GM21423 (cell line): Measurements from ENCODE around the gene P2RX7.
A peak's percentile ranks its signal among the peaks of the same experiment; 100 is the strongest.

Experiments
- ATAC-seq: cut with Tn5 transposase; IDR thresholded peaks from one replicate; pipeline ENCODE4 v1.9.1; 2021; ENCODE audit warnings: mild to moderate bottlenecking, moderate library complexity; ENCODE audit not compliant: unreplicated experiment

The P2RX7 gene

DNA sequence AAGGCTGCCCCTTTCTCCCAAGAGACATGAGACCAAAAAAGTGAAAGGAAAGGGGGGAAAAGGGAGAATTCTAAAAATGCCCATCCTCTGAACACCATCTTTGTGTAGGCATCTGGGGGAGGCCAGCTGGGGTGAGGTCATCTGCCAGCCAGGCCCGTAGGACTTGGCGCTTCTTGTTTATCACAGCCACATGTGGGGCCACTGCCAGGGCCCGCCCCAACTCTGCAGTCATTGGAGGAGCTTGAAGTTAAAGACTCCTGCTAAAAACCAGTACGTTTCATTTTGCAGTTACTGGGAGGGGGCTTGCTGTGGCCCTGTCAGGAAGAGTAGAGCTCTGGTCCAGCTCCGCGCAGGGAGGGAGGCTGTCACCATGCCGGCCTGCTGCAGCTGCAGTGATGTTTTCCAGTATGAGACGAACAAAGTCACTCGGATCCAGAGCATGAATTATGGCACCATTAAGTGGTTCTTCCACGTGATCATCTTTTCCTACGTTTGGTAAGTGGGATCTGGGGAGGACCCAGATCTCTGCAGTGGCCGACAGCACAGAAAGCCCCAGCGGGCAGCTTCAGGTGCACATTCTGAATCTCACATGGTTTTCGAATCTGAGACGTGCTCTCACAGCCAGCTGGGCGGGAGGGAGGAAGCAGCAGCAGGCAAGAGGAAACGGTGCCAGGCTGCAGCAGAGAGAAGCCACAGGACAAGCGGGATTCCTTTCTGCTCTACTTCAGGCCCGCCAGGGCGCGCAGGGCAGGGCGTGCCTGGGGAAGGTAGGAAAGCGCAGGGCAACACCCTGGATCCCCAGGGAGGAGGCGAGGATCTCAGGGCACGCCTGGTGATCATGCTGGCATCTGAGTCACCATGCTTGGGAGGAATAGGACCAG is at the start of gene P2RX7:
Gene P2RX7, plus strand, starts transcription at position 276 of the 881 bp plus-strand sequence. Its CDS starts 95 bp downstream, at position 371.
- no peak for ATAC-seq

DNA sequence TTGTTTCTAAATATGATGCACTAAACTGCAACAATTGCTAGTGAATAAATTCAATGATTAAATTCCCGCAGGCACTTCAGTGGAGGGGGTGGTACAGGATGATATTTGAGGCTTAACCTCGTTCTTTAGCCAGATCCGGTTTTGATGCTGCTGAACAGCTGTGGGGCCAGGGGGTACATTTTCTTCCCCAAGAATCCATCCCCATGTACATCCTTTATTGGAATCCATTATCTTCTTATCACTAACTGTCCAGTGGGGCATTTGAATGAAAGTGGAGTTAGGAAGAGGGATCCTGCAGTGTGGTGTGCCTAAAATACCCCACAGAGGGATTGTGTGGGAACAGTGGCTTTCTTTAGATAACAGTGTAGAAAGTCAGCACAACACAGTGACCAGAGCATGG is 48.4 kb upstream of the P2RX7 start:
- no peak for ATAC-seq

DNA sequence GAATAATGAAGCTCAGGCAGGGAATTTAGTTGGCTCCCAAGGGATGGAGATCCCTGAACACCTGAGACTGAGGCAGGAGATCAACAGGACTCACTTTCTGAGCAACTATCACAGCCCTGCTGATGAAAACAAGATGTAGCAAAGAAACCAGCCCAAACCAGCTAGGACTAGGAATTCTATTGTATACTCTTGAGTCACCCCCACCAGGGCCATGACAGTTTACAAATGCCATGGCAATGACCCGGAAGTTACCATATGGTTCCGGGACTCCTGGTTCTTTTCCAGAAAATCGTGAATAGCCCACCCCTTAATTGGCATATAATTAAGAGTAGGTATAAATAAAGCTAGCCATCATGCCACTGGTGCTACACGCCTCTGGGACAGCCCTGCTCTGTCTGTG is 47.6 kb upstream of the P2RX7 start:
- ATAC-seq = no peak

DNA sequence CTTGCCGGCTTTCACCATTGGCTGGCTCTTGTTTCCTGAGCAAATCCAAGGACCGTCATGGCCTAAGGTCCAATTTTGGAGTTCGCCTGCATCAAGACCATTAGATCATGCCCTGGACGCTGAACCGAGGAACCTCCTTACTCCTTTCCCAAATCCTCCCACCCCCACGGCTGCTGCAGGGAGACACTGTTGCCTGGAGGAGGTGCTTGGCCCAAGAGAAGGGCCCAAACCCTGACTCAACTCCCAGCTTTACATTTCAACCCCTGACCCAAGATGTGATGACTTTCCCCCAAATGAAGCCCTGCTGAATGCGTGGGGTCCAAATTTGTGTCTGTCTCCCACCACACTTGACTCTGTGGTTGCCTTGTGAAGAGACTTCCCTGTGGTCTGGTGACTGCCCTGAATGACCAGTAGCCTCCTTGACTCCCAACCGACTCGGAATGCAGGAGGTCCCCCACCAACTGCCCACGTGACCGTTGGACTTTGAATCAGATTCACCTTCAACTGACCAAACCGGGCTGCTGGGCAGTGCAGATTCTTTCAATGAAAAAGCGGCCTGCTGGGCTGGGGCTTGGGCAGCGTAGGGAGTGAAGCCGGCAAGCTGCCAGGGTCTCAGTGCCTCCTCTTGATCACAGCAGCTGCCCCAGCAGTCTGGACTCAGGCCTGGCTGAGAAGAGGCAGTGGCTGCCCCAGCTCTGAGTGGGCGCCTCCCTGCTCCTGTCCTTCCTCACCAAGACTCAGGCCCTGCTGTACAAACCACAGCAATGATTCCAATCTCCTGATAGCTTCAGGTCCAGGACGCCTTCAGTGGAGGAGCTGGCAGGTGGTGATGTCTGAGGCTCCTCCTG is 46.9 kb upstream of the P2RX7 start:
- no peak for ATAC-seq

DNA sequence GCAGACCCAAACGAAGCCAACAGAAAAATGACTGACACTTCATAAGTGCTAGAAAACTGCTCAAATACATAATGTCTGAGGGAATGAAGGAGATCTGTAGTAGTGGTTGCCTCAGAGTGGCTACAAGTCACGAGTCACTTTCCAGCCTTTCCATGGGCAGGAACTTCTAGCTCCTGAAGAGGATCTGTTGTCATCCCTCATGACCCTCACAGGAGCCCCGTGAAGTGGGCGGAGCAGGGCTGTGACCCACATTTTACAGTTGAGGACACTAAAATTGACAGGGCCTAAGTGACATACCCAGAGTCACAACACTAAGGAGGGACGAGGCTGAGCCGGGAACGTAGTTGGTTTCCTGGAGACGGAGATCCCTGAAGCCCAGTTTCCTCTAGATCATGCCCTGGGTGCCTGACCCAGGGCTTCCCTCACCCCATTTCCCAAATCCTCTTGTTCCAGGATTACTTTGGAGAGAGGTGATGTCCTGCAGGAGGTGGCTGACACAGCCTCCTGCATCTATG is 45.8 kb upstream of the P2RX7 start:
- no peak for ATAC-seq

DNA sequence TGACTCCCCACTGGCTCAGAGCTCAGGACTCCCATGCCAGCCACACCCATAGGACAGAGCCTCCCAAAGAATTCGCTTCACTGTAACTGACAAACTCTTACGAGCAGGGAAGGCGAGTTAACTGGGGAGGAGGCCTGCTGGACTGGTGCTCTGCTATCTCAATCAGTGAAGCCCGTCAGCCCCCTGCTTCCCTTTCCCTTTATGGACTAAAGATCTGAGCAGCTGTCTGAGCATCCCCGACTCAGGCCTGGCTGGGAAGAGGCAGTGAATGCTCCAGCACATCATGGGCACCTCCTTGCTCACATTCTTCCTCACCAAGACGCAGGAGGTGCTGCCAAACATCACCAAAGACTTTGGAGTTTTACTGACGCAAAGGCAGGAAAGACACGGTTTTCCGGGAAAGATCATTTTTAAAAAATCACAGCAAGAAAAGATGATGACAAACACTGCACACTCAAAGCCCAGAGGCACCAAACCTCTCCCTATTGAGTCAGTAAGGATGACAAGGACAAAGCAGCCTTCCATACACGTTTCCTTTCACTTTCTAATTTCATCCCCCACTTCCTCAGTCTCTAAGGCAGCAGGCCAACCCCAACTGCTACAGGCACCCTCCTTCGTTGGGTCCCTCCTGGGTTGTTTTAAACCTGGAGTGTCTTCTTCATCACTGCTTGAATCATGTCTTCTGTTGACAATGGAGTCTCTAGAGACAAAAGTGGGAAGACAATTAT is 45.0 kb upstream of the P2RX7 start:
- no peak for ATAC-seq

DNA sequence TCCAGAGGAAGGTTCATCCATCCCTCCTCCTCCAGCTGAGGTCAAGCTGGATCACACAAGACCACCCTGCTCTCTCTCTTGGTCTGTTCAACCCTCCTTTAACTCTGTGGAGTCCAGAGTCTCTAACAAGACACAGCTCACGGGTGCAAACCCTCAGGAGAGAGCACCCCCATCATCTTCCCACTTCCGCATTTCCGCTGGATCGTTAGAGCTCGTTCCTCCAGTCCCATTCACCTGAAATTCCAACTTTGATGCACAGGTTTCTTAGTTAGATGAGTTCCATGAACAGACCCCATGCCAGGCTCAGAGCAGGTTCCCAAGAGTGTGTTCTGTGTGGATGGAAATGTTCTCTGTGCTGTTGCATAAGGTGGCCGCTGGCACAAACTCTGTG is 44.5 kb upstream of the P2RX7 start:
- no peak for ATAC-seq

DNA sequence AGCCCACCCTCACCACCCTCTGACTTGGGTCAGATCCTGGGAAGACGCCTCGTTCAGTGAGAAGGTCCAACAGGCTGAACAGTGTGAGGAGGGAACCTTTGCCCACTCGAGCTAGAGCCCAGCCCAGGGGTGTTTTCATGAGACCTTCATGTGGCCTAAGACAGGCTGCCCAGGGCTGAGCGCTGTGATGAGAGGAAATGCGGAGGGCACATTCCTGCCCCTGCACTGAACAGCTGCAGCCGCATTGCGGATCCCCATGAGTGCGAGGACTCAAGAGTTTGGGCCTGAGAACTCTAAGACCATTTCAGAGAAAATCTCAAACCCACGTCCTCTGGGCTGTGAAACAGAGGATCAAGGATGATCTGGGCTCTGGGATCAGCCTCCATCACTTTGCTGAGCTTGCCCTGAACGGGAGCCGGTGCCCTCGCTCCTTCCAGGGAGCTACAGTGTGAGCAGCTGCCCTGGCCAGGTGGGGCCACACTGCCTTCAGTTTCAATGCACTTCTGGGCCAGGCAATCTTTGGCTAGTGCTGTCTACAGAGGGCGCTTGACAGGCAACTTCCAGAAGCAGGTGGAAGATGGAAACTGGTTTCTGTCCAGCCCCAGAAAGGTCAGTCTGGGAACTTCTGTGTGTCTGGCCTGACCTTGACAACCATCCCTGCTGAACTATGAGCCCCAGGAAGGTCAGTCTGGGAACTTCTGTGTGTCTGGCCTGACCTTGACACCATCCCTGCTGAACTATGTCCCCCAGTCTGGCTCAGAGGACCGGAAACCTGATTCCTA is 43.5 kb upstream of the P2RX7 start:
- no peak for ATAC-seq

DNA sequence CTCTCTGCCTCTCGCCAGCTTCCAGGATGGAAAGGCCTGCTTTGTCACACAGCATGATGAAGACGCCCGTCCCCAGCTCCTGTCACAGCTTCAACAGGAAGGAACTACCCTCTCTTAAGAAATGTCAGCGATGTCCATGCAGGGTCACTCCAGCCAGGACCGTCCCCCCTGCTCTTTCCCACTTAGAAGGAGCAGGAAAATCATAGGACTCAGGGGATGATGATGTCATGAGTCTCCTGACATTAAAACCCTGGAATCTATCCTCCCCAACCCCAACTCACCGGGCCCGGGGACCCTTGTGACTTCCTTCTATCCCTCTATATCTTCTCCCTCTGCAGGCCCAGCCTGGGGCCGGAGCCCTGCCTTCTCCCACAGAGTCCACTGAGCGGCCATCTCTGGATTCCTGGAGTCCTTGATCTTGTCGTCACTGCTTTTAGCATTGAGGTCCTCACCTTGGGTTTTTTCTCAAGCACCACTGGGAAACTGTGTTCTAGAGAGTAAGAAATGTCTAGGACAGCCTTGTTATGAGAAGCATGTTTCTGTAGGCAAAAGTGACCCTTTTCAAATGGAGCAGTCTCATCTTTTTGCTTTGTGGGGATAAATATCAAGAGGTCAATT is 42.8 kb upstream of the P2RX7 start:
- ATAC-seq = no peak

DNA sequence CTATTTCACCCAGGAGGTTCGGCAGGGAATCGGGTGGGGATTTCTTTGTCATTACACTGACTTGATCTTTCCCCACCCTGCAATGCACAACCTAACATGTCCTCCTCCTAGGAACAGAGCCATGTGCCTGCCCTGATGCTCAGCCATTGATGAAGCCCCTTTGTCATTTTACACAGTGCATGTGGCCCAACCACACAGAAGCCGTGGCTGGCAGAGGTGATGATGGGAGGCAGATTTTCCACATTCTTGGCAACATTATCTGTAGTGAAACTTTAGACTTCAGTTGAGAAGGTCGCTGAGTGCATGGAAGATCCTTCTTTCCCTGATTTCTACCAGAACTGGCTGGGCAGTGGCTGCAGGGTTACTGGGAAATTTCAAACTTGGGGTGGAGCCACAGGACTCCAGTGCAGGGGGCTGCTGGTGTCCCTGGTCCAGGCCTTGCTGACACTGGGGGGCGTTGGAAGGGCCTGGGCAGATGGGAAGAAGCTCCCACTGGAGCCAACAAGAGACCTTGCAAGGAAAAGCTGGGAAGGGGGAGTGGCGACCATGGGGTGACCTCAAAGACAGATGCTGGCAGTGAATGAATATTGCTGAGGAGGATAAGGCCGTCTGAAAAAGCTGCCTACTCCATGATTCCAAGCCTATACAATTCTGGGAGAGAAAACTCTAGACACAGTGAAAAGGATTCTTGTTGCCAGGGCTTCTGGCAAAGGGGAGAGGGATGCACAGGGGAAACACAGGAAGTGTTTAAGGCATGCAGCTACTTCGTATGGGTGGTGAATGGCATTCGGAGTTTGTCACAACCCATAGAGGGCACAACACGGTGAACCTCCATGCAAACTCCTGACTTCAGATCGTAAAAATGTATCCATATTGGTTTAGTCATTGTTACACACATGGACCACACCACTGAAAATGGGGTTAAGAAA is 41.8 kb upstream of the P2RX7 start:
- no peak for ATAC-seq

DNA sequence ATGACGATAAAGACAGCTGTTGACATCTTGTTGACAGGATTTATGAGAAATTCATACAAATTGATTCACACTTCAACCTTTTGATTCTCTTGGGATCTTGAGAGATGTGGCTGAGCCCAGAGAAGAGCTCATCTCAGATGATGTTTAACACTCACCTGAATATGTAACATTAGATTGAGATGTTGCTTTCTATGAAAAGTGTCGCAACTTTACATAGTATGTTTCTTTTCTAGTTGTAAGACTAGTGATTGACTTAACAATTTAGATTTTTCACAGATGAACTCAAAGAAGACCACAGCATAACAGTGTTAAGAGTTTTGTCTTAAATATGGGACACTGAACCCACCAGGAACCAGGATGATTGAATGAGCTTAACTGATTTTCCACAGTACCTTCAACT is 40.6 kb upstream of the P2RX7 start:
- no peak for ATAC-seq

DNA sequence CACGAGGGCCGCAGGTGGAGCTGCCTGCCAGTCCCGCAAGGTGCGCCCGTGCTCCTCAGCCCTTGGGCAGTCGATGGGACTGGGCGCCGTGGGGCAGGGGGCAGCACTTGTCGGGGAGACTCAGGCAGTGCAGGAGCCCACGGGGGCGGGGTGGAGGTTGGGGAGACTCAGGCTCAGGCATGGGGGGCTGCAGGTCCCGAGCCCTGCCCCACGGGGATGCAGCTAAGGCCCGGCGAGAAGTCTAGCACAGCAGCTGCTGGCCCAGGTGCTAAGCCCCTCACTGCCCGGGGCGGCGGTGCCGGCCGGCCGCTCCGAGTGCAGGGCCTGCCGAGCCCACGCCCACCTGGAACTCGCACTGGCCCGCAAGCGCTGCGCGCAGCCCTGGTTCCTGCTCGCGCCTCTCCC is 39.2 kb upstream of the P2RX7 start:
- no peak for ATAC-seq

DNA sequence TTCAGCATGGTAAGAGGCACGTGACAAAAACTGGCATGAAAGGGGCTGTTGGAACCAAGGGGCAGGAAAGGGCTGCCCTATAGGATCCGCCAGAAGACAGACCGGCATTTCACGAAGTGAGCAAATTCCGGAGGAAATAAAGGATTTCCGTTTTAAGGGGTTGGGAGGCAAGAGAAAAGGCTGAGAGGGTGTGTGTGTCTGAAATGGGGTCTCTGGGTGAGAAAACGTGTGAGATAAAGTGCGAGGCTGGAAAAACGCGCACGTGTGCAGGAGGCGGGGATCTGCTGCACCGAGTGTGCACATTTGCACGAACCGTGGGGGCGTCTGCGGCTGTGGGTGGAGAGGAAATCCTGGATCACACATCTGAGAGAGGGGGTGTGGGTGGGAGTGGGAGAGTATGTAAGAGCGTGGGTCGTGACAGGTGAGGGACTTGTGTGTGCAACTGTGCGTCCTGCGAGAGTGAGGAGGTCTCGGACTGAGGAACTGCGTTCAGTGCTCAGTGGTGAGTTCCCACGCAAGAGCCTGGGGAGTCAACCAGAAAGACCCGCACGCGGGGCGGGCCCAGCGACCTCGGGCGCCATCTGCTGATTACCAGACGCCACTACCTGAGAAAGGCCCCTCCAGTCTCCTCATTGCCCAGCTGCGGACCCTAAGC is 37.0 kb upstream of the P2RX7 start:
- ATAC-seq = peak; percentile 65

DNA sequence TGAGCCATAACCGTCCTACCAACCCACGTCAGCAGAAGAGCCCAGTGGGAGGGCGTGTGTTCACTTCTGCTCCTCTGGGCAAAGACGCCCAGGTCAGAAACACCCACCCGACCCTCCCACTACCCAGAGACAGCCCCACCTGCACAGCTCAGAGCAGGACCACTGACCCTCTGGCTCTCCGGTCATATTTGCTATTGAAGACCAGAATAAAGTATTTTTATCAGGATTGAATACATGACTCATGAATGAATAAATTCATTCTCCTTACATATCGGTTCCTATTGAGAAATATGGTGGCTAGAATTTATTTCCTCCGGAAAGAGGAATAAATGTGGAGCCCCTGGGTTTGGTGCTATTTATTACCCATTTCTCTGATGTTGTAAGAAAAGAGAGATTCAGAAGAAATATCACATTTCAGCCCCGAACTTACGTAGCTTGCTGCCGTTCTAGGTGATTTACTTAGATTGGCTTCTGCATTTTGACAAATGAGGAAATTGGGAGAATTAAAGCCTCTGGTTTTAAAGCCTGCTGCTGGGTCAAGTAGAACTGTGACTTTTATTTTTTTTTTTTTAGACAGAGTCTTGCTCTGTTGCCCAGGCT is 36.4 kb upstream of the P2RX7 start:
- no peak for ATAC-seq

DNA sequence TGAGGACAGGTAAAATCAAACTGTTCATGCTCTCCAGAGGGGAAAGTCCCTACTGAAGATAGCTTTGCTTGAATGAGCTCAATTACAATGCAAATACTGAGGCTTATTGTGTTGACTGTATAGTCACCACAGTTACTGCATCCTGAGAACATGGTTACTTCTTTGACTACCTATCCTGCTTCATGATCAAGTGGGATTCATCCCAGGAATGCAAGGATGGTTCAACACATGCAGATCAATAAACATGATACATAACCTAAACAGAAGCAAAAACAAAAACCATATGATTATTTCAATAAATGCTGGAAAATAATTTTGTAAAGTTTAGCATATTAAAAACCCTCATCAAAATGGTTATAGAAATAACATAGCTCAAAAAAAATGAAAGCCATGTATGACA is 32.9 kb upstream of the P2RX7 start:
- no peak for ATAC-seq

DNA sequence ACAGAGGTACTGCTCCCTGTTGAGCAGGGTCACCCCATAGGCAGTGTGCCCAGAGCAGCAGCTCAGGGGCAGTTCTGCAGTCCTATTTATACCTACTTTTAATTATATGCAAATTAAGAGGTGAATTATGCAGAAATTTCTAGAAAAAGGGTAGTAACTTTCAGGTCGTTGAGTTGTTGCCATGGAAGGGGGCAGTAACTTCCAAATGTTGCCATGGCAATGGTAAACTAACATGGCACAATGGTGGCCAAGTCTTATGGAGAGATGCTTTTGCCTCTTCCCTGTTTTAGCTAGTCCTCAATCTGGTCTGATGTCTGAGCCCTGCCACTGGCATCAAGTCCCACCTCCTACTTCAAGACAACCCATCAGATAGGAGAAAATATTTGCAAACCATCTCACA is 30.4 kb upstream of the P2RX7 start:
- no peak for ATAC-seq

DNA sequence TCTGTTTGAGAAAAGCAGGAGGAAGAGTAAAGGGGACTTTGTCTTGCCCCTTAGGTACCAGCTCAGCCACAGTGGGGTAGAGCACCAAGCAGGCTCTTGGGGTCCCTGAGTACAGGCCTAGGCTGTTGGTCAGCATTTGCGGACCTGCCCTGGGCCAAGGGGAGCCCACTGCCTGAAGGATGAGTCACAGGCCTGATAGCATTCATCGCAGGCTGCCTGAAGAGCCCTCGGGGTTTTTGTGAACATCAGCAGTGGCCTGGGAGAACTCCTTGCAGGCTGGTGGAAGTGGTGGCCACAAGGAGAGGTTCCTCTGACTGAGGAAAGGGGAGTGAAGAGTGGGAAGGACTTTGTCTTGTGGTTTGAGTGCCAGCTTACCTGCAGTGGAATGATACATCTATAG is 25.0 kb upstream of the P2RX7 start:
- ATAC-seq = no peak

DNA sequence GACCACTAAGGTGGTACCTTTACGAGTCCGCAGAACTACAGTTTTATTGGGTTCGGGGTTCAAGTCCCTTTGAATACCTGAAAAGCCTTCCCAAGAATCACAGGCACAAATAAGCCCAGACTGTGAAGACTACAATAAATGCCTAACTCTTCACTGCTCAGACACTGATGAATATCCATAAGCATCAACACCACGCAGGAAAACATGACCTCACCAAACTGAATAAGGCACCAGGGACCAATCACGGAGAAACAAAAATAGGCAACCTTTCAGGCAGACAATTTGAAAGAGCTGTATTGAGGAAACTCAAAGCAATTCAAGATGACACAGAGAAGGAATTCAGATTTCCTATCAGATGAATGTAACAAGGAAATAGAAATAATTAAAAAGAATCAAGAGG is 24.2 kb upstream of the P2RX7 start:
- ATAC-seq = no peak
